A172 (cell line): ENCODE data around the gene FBXO9. TPM values are rescaled to one million over a fixed set of nuclear protein-coding genes. Genes with fewer than 3 reads are reported as not detected.

Experiments used
- DNase-seq: peaks from one replicate; pipeline ENCODE4 v3.0.0-alpha.2; 2015; ENCODE audit warnings: low spot score
- total RNA-seq: library from RNA; depleted of rRNA; stranded (reverse); fragments of >200 nt; shearing (Covaris generic); gene quantifications from 2 replicates; pipeline ENCODE4 v1.2.3, GENCODE V29; 2014; rRNA removed

The FBXO9 gene
- total RNA-seq, 1 experiment from 2014 or later = 27.6 TPM

DNA sequence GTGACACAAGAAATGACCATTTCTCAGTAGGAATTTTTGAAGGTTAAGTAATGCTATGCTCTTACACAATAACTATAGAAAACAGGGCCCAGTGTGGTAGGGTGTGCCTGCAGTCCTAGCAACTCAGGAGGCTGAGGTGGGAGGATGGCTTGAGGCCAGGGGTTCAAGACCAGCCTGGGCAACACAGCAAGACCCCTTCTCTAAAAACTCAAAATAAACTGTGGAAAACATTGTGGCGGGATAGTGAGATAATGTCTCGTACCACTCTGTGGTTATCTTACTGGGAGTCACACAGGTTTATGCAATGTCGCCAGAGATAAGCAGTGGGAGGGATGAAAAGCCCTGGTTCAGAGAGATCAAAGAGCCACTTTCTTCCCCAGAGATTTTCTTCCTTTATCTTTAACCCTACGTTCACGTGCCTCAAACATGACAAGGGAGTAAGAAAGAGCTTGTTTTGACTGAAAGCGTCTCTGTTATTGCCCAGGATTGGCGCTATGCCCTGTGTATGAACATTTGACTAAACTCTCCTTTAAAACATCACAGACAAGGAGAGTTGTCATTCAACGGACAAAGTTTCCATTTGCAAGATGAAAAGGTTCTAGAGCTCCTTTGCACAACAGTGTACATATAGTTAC lies 69.5 kb downstream of the FBXO9 start:
- no peak for DNase-seq

DNA sequence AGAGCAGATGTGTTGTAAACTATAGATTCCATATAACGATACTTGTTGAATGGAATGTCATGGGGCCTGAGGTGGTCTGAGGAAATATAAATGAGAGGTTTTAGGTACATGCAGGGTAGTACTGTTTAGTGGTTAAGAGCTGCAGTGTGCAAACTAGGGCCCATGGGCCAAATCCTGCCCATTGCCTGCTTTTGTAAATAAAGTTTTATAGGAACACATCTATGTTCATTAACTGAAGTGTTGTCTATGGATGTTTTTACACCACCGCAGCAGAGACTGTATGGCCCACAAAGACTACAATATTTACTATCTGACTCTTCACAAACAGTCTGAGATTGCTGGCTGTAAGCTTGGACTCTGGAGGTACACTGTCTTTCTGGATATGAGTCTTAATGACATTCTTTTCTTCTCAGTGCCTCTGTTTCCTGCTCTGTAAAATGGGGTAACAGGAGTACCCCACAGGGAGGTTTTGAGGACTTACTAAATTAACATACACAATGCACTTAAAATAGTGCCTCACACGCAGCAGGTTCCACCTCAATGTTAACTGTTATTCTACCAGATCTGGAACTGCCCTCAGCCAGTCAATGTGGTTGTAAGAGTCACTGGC lies 70.9 kb downstream of the FBXO9 start:
- DNase-seq = no peak

DNA sequence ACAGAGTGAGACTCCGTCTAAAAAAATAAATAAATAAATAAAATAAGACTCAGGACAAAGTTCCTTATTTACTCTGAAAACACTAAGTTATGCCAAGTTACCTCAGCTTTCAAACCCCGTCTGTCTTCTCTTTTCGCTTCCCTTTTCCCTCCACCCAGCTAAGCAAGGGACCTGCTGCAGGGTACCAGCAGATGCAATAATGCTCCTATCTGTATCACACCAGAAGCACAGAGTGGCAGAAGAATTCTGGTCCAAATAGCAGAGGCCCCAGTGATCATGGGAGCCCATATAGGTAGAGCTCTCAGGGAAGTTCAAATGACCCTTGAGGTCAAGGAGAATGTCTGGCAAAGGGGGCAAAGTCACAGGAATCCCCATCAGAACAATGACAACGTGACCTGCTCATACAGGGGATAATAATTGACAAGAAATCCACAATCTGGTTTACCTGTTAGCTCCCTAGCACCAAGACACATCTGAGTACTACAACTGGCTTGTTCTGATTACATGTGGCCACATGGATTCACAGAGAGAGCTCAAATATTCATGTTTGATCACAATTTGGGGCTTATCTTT lies 74.7 kb downstream of the FBXO9 start:
- DNase-seq = no peak

DNA sequence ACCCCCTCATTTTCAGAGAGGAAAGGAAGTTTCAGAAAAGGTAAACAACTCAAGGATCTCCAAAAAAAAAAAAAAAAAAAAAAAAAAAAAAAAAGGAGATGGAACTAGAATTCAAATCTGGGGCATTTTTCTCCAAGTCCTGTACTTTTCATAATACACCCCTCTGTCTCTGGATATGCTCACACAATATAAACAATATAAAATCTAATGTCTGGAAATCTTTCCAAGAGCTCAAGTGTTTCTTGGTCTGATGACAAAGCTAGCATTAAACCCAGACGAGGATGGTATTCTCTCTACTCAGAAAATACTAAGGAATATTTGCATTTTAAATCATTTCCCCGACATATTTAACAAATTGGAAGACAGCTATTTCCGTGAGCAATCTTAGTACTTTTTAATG lies 77.6 kb downstream of the FBXO9 start:
- DNase-seq = no peak

DNA sequence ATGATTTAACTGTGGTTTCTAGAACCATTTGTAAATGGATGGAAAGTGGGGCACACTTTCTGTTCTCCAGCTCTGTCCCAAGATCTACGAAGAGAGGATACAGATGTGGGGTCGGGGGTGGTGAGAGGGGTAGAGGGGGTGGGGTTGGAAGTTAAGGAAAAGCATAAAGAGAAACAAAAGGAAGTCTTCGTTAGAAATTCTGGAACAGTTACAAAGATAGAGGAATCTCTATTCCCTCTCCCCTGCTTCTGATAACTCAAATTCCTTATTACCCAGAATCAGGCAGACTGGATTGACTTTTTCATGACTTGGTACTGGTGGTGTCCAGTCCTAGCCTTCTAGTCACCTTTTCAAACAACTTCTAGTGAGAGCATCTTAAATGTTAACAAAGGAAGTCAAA lies 78.5 kb downstream of the FBXO9 start:
- DNase-seq = no peak

DNA sequence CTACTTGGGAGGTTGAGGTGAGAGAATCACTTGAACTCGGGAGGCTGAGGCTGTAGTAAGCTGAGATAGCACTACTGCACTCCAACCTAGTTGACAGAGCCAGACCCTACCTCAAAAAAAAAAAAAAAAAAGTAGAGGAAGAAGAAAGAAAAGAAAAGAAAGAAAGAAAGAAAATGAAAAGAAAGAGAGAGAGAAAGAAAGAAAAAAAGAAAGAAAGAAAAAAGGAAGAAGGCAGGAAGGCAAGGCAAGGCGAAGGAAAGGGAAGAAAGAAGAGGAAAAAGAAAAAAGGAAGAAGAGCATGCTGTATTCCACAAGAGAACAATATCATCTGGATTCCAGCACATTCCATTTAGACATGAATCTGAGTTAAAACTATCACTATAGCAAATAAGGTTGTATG lies 79.6 kb downstream of the FBXO9 start:
- DNase-seq = no peak

DNA sequence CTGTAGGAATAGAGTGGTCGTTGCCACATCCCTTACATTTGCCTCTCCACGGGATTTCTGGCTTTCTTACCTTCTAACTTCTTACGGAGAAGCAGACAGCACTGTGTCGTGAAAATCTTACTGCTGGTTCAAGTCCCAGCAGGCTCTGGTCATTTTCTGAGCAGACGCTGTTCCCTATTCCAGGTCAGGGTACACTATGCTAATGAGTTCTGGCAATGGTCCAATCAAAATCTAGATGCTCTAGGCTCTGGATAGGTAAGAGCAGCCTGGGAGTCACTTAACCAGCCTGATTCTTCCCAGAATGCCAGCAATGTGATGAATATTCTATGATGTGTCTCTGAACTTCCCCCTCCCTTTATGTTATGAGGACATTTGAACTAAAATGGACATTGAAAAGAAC lies 83.5 kb downstream of the FBXO9 start, which contains the start of gene GCM1:
GCM1 (minus strand) TSS at position 158 of the 400 bp plus-strand sequence. CDS start 3,209 bp downstream, outside the sequence.
- no peak for DNase-seq

Other genes with a start within 250 kb of the FBXO9 start
- gene GSTA5, start 224.6 kb upstream of the FBXO9 start, total RNA-seq = not detected in 2 replicates
- gene GSTA3, start 155.7 kb upstream of the FBXO9 start, total RNA-seq = not detected in 2 replicates
- 14.9 and 15.7 TPM in 2 replicates for gene GSTA4, start 70.1 kb upstream of the FBXO9 start, total RNA-seq
- gene CILK1, start 3.6 kb upstream of the FBXO9 start, total RNA-seq = 6.0 and 8.5 TPM in 2 replicates
- gene GCM1, start 83.4 kb downstream of the FBXO9 start, total RNA-seq = not detected in 2 replicates